SKM-1 treated with dmso at 0.1 percent for 144 hours (cell line): ENCODE measurements around the gene IRGC.

Experiments
- DNase-seq: peaks from one replicate; lab custom pipeline; 2025; ENCODE audit not compliant: unreplicated experiment; lab: John Stamatoyannopoulos, UW

Gene IRGC

GRCh38 chr19:43690890-43691289 is 25.0 kb upstream of the IRGC start:
- no peak for DNase-seq

DNA sequence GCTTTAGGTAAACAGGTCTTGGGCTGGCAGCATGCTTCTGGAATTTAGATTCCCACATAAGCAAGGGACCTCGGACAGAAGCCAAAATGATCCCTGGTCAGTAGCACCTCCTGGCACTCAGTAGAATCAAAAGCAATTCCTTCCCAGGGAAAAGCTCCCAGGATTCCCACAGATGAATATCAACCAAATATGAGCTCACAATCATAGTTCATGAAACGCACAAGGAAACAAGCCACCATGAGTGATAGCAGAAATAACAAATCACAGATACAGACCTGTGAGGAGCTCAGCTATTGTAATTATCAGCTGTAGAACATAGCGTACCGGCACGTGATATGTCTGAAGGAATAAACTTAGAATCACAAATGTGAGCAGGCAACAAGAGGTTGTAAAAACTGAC is 24.1 kb upstream of the IRGC start:
- DNase-seq = no peak

DNA sequence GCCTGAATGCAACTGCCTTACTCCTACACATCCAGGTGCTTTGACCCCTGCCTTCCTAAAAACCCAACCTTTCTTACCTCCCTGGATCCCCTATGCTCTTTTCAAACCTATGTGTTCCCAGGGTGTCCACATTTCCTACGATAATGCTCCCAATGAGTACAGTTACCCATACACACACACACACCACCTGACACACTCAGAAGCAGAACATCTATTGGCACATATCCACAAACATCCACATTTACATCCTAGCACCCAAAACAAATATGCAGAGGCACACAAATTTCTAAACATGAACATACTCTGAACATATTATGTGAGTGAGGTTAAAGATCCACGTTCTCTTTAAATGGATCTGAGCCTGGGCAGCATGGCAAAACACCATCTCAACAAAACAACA is 23.5 kb upstream of the IRGC start:
- no peak for DNase-seq

- peak; percentile 43 for DNase-seq
Measured at GRCh38 chr19:43692877-43693276, 23.0 kb upstream of the IRGC start.

GRCh38 chr19:43694553-43694952 is 21.3 kb upstream of the IRGC start:
- DNase-seq = no peak

GRCh38 chr19:43695985-43696704 is 19.7 kb upstream of the IRGC start:
- peak; percentile 16 for DNase-seq

DNA sequence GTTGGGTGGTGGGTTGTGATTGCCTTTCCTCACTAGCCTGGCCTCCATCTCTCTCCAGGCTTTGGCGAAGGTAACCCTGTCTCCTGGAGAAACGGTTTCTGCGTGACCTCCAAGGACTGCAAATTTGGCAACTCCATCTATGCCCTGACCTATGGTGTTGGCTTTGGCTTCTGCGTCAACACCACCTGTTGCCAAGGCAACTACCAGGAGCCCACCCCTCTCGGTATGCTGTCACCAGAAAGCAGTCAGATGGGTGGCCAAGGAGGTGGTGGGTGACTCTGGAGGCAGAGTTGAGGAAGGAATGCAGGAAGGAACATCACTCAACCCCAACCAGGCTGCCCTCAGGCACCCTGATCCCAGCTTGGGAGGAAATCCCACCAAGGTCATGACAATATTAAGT is 18.6 kb upstream of the IRGC start:
- no peak for DNase-seq

GRCh38 chr19:43699506-43700394 is 16.1 kb upstream of the IRGC start:
- no peak for DNase-seq

GRCh38 chr19:43700395-43701000 is 15.4 kb upstream of the IRGC start:
- DNase-seq = no peak

DNA sequence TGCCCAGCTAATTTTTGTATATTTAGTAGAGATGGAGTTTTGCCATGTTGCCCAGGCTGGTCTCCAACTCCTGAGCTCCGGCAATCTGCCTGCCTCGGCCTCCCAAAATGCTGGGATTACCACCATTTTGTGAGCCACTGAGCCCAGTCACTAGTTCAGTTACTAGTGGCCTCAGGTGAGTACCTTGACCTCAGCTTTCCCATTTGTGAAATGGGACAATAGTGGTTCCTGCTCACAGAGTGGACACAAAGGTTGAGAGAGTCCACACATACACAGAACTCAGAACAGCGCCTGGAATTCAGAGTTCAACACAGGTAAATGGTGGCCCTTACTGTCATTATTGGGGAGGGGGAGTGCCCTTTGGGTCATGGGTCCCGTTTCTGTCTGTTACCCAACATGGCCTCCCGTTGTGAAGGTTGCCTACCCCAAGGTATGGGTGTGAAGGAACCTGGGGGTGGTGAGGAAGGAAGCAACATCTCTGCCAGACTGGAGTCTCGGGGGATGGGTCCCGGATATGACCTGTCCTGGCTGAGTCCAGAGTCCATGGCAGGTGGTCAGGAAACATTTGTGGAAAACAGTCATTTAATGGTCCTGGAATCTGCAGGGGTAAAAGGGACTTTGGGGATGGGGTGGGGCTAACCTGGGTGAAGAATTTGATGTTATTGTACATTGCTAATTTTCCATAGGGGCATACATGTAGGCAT is 11.7 kb upstream of the IRGC start:
- no peak for DNase-seq

- DNase-seq = no peak
Measured at GRCh38 chr19:43705729-43706128, 10.1 kb upstream of the IRGC start.

DNA sequence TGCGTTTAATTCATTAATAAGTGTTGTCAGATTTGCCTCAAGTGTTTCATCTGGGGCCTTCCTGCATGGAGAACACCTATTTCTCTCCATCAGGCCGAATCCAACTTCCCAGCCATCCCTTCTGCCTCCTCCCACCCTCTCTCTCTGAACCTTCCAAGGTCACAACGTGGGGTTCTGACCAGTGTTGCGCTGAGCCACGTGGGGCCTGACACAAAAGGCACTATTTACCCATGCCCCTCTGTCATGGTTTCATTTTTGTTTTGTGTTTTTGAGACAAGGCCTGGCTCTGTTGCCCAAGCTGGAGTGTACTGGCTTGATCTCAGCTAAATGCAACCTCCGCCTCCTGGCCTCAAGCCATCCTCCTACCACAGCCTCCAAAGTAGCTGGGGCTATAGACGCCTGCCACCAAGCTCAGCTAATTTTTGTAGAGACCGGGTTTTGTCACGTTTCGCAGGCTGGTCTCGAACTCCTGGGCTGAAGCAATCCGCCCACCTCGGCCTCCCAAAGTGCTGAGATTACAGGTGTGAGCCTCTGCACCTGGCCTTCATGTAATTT is 8.6 kb upstream of the IRGC start:
- no peak for DNase-seq

DNA sequence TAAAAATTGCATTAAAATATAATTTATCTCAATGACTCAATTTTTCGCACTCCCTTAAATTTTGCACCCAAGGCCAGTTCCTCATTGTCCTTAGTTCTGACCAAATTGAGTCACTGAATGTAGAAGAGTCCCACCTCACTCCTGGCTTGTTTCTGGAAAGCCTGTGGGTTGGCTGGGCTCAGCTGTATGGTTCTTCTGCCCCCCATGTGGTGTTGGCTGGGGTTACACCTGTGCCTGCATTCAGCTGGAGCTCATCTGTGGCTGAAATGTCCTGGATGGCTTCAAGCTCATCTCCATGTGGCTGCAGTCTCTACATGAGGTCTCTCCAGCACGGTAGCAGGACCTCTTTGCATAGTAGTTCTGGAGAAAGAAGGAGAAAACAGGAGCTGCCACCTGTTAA is 7.2 kb upstream of the IRGC start:
- DNase-seq = no peak

DNA sequence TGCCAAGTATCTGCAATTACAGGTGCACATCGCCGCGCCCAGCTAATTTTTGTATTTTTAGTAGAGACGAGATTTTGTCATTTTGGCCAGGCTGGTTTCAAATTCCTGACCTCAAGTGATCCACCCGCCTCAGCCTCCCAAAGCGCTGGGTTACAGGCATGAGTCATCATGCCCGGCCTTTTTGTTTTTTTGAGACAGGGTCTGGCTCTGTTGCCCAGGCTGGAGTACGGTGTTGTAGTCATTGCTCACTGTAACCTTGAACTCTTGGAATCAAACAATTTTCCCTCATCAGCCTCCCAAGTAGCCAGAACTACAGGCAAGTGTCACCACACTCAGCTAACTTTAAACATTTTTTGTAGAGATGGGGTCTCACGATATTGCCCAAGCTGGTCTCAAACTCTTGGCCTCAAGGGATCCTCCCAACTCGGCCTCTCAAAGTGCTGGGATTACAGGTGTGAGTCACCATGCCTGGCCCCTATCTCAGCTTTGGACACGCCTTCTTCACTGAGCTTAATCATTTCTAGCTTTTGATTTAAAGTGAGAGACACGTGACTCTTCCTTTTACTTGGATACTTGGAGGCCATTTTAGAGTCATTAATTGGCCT is 4.0 kb upstream of the IRGC start:
- no peak for DNase-seq

DNA sequence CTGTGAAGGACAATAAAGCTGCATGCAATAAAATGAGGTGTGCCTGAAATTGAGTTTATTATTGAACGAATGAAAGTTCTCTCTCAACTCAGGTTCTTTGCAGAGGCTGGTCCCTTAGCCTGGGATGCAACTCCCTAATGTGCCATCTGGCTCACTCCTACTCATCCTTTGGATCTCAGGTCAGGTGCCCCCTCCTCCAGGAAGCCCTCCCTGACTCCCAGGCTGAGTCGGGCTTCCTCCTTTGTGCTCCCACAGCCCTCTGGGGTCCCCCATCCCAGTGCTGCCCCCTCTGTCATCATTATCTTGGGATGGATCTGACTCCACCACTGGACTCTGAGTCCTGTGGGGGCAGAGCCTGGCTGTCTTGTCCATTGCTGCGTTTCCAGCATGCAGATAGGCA is 2.7 kb upstream of the IRGC start:
- no peak for DNase-seq

DNA sequence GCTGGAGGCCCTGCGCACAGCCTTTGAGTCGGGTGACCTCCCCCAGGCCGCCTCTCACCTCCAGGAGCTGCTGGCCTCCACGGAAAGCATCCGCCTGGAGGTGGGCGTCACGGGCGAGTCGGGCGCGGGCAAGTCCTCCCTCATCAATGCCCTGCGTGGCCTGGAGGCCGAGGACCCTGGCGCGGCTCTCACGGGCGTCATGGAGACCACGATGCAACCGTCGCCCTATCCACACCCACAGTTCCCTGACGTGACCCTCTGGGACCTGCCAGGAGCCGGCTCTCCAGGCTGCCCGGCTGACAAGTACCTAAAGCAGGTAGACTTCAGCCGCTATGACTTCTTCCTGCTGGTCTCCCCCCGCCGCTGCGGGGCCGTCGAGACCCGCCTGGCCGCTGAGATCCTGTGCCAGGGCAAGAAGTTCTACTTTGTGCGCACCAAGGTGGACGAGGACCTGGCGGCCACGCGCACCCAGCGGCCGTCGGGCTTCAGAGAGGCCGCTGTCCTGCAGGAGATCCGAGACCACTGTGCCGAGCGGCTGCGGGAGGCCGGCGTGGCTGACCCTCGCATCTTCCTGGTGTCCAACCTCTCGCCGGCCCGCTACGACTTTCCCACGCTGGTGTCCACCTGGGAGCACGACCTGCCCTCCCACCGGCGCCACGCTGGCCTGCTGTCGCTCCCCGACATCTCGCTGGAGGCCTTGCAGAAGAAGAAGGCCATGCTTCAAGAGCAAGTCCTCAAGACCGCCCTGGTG is 2.9 kb downstream of the IRGC start:
- DNase-seq = no peak

GRCh38 chr19:43719378-43719868 is 3.5 kb downstream of the IRGC start:
- DNase-seq = no peak

DNA sequence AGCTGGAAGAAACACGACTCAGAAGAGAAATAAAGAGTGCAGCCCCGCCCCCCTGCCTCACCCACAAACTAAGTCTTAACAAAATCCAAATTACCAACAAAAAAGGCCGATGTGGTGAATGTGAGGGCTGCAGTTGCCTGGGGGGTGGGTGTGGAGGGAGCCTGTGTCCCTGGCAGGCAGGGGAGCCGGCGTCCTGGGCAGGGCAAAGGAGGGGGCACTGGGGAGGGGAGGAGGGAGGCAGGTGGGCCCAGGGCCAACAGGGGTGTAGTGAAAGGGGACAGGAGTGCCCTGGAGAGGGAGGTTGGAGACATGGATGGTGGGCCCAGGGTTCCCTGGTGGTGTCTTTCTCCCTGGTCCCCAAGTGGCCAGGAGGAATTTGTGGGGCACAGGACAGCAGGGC is 4.0 kb downstream of the IRGC start:
- DNase-seq = no peak

DNA sequence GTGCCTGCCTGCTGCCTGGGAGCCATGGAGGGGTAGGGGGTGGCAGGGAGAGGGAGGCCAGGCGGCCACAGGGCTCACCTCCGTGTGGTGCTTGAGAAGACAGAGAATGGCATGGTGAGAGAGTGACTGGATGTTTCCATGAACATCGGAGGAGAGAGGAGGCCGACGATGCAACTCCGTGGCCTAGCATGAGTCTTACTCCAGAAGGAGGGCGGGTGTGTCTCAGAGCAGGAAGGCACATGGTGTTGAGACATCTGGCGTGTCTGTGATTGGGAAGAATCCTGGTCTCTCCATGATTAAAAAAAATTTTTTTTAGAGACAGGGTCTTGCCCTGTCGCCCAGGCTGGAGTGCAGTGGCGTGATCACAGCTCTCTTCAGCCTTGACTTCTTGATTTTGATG is 5.1 kb downstream of the IRGC start:
- DNase-seq = no peak
